ENCODE measurements around the gene BABAM2. TPM values are rescaled to one million over a fixed set of nuclear protein-coding genes. Genes with fewer than 3 reads are reported as not detected.

The BABAM2 gene
- total RNA-seq, 1 donor from 2014 or later = 43.5 TPM

- DNase-seq (ENCODE audit: low spot score in 2 of 2, unreplicated experiment in 2 of 2) = no peak
- Mint-ChIP-seq H3K4me3 (no peak overlapping the region), H3K9me3 (no peaks in the 10 kb centered on the region), H3K27ac (no peak overlapping the region), H3K36me3 (no peaks in the 10 kb centered on the region), H3K27me3 (ENCODE audit: low read depth) (no peaks in the 10 kb centered on the region), H3K4me1 (no peaks in the 10 kb centered on the region)
- TF ChIP-seq, protein P1, sequence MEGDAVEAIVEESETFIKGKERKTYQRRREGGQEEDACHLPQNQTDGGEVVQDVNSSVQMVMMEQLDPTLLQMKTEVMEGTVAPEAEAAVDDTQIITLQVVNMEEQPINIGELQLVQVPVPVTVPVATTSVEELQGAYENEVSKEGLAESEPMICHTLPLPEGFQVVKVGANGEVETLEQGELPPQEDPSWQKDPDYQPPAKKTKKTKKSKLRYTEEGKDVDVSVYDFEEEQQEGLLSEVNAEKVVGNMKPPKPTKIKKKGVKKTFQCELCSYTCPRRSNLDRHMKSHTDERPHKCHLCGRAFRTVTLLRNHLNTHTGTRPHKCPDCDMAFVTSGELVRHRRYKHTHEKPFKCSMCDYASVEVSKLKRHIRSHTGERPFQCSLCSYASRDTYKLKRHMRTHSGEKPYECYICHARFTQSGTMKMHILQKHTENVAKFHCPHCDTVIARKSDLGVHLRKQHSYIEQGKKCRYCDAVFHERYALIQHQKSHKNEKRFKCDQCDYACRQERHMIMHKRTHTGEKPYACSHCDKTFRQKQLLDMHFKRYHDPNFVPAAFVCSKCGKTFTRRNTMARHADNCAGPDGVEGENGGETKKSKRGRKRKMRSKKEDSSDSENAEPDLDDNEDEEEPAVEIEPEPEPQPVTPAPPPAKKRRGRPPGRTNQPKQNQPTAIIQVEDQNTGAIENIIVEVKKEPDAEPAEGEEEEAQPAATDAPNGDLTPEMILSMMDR (IDR thresholded peaks at IDR 0.05; ENCODE audit: unreplicated experiment) = no peak
Observed at GRCh38 chr2:27849558-27850205, 40.8 kb upstream of the BABAM2 start.

DNA sequence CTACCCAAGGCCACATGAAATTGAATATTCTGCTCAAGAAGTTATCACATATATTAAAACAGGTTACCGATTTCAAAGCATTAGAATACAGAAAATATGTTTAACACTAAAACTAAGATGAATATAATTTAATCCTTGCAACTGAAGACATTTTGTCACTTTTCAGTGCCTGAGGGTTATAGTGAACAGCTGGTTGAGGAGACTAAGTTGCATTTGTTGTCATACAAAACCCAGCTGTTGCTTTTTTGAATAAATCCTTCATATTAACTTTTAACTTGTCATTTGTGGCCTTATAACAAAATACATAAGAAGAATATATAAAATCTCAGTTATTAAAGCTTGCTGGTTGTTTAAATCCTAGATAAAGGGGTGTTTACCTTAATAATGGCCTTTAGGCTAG, 37.8 kb upstream of the BABAM2 start:
- H3K4me3 Mint-ChIP-seq = no peak overlapping the region
- H3K27ac Mint-ChIP-seq = no peak overlapping the region
- peaks cover 2% of the 10 kb centered on the region for H3K4me1 Mint-ChIP-seq
- DNase-seq (ENCODE audit: low spot score in 2 of 2, unreplicated experiment in 2 of 2) = no peak
- H3K27me3 Mint-ChIP-seq (ENCODE audit: low read depth) = no peaks in the 10 kb centered on the region
- peaks cover 3% of the 10 kb centered on the region for H3K36me3 Mint-ChIP-seq
- H3K9me3 Mint-ChIP-seq = peaks cover 17% of the 10 kb centered on the region
- TF ChIP-seq, protein P1 (IDR thresholded peaks at IDR 0.05; ENCODE audit: unreplicated experiment) = no peak

- no peak overlapping the region for H3K27ac Mint-ChIP-seq
- H3K36me3 Mint-ChIP-seq = peaks cover 3% of the 10 kb centered on the region
- H3K27me3 Mint-ChIP-seq (ENCODE audit: low read depth) = no peaks in the 10 kb centered on the region
- H3K4me3 Mint-ChIP-seq = no peak overlapping the region
- TF ChIP-seq, protein P1 (IDR thresholded peaks at IDR 0.05; ENCODE audit: unreplicated experiment) = no peak
- no peak for DNase-seq (ENCODE audit: low spot score in 2 of 2, unreplicated experiment in 2 of 2)
- H3K9me3 Mint-ChIP-seq = peaks cover 25% of the 10 kb centered on the region
- H3K4me1 Mint-ChIP-seq = peaks cover 2% of the 10 kb centered on the region
Observed at GRCh38 chr2:27854229-27854862, 36.2 kb upstream of the BABAM2 start.

DNA sequence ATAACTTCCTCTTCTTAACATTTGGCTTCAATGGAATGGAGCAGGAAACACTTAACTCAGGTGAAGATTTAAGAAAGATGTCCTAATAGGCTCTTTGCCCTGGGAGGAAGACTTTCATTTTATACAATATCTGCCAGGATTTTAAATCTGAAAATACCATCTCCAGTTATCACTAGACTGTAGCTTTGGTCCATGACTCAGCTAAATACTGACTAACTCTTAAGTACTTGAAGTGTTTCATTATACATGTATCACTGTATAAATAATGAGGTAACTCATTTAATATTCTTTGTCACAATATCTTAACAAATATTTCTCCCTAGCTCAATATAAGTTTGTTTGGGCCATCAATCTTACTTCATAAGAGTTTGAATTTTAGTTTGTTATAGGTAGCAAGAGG, 35.1 kb upstream of the BABAM2 start:
- no peak for DNase-seq (ENCODE audit: low spot score in 2 of 2, unreplicated experiment in 2 of 2)
- no peak overlapping the region for H3K4me3 Mint-ChIP-seq
- TF ChIP-seq, protein P1 (IDR thresholded peaks at IDR 0.05; ENCODE audit: unreplicated experiment) = no peak
- H3K27ac Mint-ChIP-seq = no peak overlapping the region
- peaks cover 25% of the 10 kb centered on the region for H3K9me3 Mint-ChIP-seq
- H3K27me3 Mint-ChIP-seq (ENCODE audit: low read depth) = no peaks in the 10 kb centered on the region
- H3K36me3 Mint-ChIP-seq = peaks cover 3% of the 10 kb centered on the region
- H3K4me1 Mint-ChIP-seq = peaks cover 2% of the 10 kb centered on the region

DNA sequence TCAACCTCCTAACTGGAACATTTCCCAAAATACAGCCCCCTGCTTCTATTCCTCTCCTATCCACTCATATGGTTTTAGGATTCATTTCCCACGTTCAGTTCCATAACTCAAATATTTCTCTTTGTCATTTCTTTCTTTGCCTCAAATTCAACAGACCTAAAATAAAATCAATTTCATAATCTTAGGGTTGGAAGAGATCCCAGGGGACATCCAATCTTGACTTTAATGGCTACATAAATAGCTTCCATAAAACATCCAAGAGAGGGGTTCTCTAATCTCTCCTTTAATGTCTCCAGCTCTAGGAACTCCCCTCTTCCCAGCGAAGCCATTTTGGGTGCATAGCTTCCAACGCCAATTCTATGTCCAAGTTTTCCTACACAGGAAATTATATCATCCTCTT, 34.1 kb upstream of the BABAM2 start:
- TF ChIP-seq, protein P1 (IDR thresholded peaks at IDR 0.05; ENCODE audit: unreplicated experiment) = no peak
- Mint-ChIP-seq H3K4me3 (no peak overlapping the region), H3K9me3 (peaks cover 25% of the 10 kb centered on the region), H3K36me3 (peaks cover 3% of the 10 kb centered on the region), H3K4me1 (peaks cover 2% of the 10 kb centered on the region), H3K27me3 (ENCODE audit: low read depth) (no peaks in the 10 kb centered on the region), H3K27ac (peak overlapping the region; percentile 9)
- no peak for DNase-seq (ENCODE audit: low spot score in 2 of 2, unreplicated experiment in 2 of 2)

Data from mesothelial cell of epicardium (in vitro differentiated cells).